NCI-H187 treated with DMSO at 0.1 percent for 48 hours (cell line): ENCODE data around the gene PRDM4.

Experiments used
- DNase-seq: peaks from one replicate; lab custom pipeline; 2025; lab: John Stamatoyannopoulos, UW

PRDM4 gene

GRCh38 chr12:107685360-107686248, 75.3 kb downstream of the PRDM4 start, which contains the start of gene PWP1:
Gene PWP1, plus strand, starts transcription at chr12:107685799. Its CDS starts 101 bp downstream, at chr12:107685900.
- DNase-seq = peak; percentile 84

- DNase-seq = no peak
Observed at GRCh38 chr12:107684990-107685359, 76.0 kb downstream of the PRDM4 start.

GRCh38 chr12:107684029-107684795, 76.7 kb downstream of the PRDM4 start:
- peak; percentile 28 for DNase-seq
